Measurements from ENCODE around the gene LRBA. TPM values are rescaled to one million over a fixed set of nuclear protein-coding genes. Genes with fewer than 3 reads are reported as not detected.

Gene LRBA
- total and polyA plus RNA-seq, 2 of the 4 experiments (the other 2 are of a cell fraction) = 10.2 to 51.6 TPM

GRCh38 chr4:150235317-150235716 lies 779.8 kb downstream of the LRBA start:
- no peaks in the 10 kb centered on the region for H3K9me3 ChIP-seq (ENCODE audit: control insufficient read depth, insufficient read depth, low read length)
- DNase-seq = no peak
- H3K4me3 ChIP-seq (ENCODE audit: insufficient read depth, low read depth, low read length) = no peak overlapping the region
- intact Hi-C loops (cut with micrococcal nuclease) (loop anchor here (5.0 kb wide), 1 partner anchor 47 kb away; no protein-coding TSS in a partner anchor), dilution Hi-C loops (cut with HindIII; ENCODE audit: low sequenced_read_pairs, unreplicated experiment) (no loop called here), in situ Hi-C loops (cut with MboI; ENCODE audit: low sequenced_read_pairs) (no loop called here)
- H3K36me3 ChIP-seq (ENCODE audit: control insufficient read depth, insufficient read depth, low read length) = peaks cover 4% of the 10 kb centered on the region; the same call in 1 of the 2 replicates
- peak overlapping the region; percentile 100 for H4K5ac ChIP-seq (ENCODE audit: low read depth, low read length)
- H3K27me3 ChIP-seq (ENCODE audit: control insufficient read depth, insufficient read depth, low read length) = no peaks in the 10 kb centered on the region
- peaks cover 36% of the 10 kb centered on the region for H3K4me1 ChIP-seq (ENCODE audit: control insufficient read depth, insufficient read depth, low read length)
- TF ChIP-seq MAZ (IDR thresholded peaks at IDR 0.05; ENCODE audit: borderline replicate concordance, low read depth, low read length) (no peak), POLR2A (IDR thresholded peaks at IDR 0.05; ENCODE audit: low read depth, low read length) (no peak), NFE2L2 (IDR thresholded peaks at IDR 0.05; ENCODE audit: low read depth, low read length) (no peak), RFX5 (IDR thresholded peaks at IDR 0.05; ENCODE audit: low read depth, low read length) (no peak), MAFK (IDR thresholded peaks at IDR 0.05; ENCODE audit: low read depth, low read length) (no peak), FOS (IDR thresholded peaks at IDR 0.05; ENCODE audit: low read depth, low read length) (no peak), CEBPB (IDR thresholded peaks at IDR 0.05; ENCODE audit: low read depth, low read length) (no peak), BHLHE40 (IDR thresholded peaks at IDR 0.05; ENCODE audit: low read depth, low read length) (no peak), RCOR1 (IDR thresholded peaks at IDR 0.05; ENCODE audit: insufficient replicate concordance, low read length) (no peak), SMC3 (IDR thresholded peaks at IDR 0.05; ENCODE audit: low read depth, low read length) (no peak), CHD1 (IDR thresholded peaks at IDR 0.05; ENCODE audit: low read depth, low read length) (no peak), RAD21 (IDR thresholded peaks at IDR 0.05; ENCODE audit: low read length) (no peak), MXI1 (IDR thresholded peaks at IDR 0.05; ENCODE audit: borderline replicate concordance, low read depth, low read length) (no peak), USF2 (IDR thresholded peaks at IDR 0.05; ENCODE audit: low read depth, low read length) (no peak)
- TF ChIP-seq, protein P1, sequence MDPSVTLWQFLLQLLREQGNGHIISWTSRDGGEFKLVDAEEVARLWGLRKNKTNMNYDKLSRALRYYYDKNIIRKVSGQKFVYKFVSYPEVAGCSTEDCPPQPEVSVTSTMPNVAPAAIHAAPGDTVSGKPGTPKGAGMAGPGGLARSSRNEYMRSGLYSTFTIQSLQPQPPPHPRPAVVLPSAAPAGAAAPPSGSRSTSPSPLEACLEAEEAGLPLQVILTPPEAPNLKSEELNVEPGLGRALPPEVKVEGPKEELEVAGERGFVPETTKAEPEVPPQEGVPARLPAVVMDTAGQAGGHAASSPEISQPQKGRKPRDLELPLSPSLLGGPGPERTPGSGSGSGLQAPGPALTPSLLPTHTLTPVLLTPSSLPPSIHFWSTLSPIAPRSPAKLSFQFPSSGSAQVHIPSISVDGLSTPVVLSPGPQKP (IDR thresholded peaks at IDR 0.05; ENCODE audit: borderline replicate concordance, low read depth, low read length) = no peak
- TF ChIP-seq, protein P2, sequence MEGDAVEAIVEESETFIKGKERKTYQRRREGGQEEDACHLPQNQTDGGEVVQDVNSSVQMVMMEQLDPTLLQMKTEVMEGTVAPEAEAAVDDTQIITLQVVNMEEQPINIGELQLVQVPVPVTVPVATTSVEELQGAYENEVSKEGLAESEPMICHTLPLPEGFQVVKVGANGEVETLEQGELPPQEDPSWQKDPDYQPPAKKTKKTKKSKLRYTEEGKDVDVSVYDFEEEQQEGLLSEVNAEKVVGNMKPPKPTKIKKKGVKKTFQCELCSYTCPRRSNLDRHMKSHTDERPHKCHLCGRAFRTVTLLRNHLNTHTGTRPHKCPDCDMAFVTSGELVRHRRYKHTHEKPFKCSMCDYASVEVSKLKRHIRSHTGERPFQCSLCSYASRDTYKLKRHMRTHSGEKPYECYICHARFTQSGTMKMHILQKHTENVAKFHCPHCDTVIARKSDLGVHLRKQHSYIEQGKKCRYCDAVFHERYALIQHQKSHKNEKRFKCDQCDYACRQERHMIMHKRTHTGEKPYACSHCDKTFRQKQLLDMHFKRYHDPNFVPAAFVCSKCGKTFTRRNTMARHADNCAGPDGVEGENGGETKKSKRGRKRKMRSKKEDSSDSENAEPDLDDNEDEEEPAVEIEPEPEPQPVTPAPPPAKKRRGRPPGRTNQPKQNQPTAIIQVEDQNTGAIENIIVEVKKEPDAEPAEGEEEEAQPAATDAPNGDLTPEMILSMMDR (conservative IDR thresholded peaks at IDR 0.05; ENCODE audit: low read depth, low read length) = no peak
- H3K56ac ChIP-seq (ENCODE audit: extremely low read depth, insufficient read depth, low read length) = peak overlapping the region; percentile 98
- ChIA-PET CTCF (no interaction called here), POLR2A (ENCODE audit: unreplicated experiment) (no interaction called here)
- H2BK120ac ChIP-seq (ENCODE audit: low read depth, low read length) = peak overlapping the region; percentile 99
- H3K9me1 ChIP-seq (ENCODE audit: insufficient read depth, low read length) = peaks cover 20% of the 10 kb centered on the region
- peak overlapping the region; percentile 96 for H3K14ac ChIP-seq (replicated peaks; ENCODE audit: low read depth, low read length)
- peak overlapping the region; percentile 98 for H2BK20ac ChIP-seq (ENCODE audit: low read depth, low read length)
- peak overlapping the region; percentile 99 for H3K4ac ChIP-seq (ENCODE audit: low read depth, low read length)
- H3K27ac ChIP-seq (ENCODE audit: insufficient read depth, low read length) = peak overlapping the region; percentile 98
- H3K9ac ChIP-seq (ENCODE audit: low read depth, low read length) = peak overlapping the region; percentile 55; the same call in 1 of the 2 replicates
- H4K91ac ChIP-seq (ENCODE audit: insufficient read depth, low read depth, low read length) = peak overlapping the region; percentile 99
- peak overlapping the region; percentile 99 for H3K18ac ChIP-seq (ENCODE audit: low read depth, low read length)
- H2BK5ac ChIP-seq (ENCODE audit: low read depth, low read length, poor library complexity, severe bottlenecking) = peak overlapping the region; percentile 100
- BruUV-seq (replicated peaks) = no TSS peak
- no peaks in the 10 kb centered on the region for H4K20me1 ChIP-seq (ENCODE audit: insufficient read depth, low read length)
- peak overlapping the region; percentile 49; the same call in 1 of the 2 replicates for H3K4me2 ChIP-seq (ENCODE audit: low read depth, low read length)
- peak overlapping the region; percentile 82 for H2AK9ac ChIP-seq (replicated peaks; ENCODE audit: low read depth, low read length, poor library complexity)
- peak overlapping the region; percentile 97 for H3K23ac ChIP-seq (ENCODE audit: low read depth, low read length)
- peak overlapping the region; percentile 96 for H2AK5ac ChIP-seq (ENCODE audit: low read depth, low read length)
- no CpG with 5 or more reads among the region's 5 CpGs for WGBS, 2 experiments (ENCODE audit: extremely low coverage in 2 of 2, insufficient read length in 1 of 2)
- H4K8ac ChIP-seq (ENCODE audit: low read depth in 2 of 2, low read length in 2 of 2) = peak overlapping the region; percentile 78 to 97
- H2BK15ac ChIP-seq (ENCODE audit: low read depth, low read length) = peak overlapping the region; percentile 99
- ATAC-seq (ENCODE audit: low read depth) = no peak
- peak overlapping the region; percentile 45 for H2AFZ ChIP-seq (replicated peaks; ENCODE audit: low read length, poor library complexity)
- H3K79me1 ChIP-seq (ENCODE audit: low read depth in 1 of 2, low read length in 2 of 2) = peaks cover 31 to 55% of the 10 kb centered on the region in 2 experiments
